Endothelial cell of hepatic sinusoid (primary cell): Measurements from ENCODE around the gene MCC.

Experiments used
- in situ Hi-C: cut with HindIII; loops from 2 replicates; pipeline ENCODE4 v1.10.0; 2017; ENCODE audit warnings: low sequenced_read_pairs

Gene MCC

DNA sequence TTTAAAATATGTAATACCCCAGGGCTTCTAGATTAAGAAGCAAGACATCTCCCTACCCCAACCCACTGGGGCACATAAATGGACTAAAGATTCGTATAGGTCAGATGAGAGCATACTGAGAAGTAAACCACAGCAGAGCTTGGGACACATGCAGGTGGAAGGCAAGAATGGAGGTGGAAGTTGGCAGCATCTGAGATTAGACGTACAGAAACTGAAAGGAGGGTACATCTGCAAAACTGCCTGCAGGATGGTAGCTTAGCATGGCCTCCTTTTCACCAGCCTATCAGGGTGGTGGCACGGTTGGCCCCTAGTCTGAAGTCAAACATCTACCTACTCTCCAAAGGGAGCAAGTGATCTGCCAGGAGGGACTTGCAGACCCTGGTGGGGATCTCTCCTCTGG is 235.2 kb downstream of the MCC start:
- in situ Hi-C loops: loop anchor here (5.0 kb wide), 1 partner anchor 61 kb away; no protein-coding TSS in a partner anchor

DNA sequence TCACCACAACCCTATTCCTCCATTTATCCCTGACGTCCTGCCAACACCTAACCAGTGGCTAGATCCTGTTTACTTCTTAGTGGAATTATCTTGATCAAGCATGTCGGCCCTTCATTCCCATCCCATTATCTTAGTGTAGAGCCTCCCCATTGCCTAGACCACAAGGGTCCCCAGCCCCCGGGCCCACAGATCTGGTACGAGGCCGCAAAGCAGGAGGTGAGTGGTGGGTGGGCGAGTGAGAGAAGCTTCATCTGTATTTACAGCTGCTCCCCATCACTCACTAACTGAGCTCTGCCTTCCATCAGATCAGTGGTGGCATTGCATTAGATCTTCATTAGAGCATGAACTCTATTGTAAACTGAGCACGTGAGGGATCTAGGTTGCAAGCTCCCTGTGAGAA is 236.2 kb downstream of the MCC start:
- in situ Hi-C loops: loop anchor here (5.0 kb wide), 1 partner anchor 60 kb away; no protein-coding TSS in a partner anchor

DNA sequence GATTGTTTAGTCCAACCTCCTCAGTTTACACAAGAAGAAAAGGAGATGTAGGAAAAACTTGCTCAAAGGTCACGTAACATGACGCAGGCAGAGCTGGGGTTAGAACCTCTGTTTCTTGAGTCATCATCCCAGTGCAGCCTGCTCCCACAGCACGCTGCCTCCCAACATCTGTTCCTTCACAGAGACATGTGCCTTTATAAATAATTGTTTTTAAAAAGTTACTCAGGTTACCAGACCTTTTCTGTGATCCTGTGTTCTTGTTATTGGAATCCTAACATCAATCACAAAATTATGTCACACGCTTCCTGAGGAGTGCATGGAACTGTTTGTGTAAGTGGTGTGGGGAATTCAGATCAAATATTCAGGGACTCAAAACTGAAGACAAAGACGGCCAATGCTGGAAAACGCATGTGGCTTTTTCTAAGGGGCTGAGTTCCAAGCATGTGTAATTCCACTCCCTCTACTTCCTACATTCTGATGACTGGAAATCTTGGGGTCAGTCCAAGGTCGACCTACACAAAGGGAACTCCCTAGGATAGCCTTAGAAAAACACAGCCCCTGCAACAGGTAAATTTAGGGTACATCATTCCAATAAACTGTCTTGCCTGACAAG is 237.8 kb downstream of the MCC start:
- in situ Hi-C loops: loop anchor here (5.0 kb wide), 1 partner anchor 58 kb away; no protein-coding TSS in a partner anchor

DNA sequence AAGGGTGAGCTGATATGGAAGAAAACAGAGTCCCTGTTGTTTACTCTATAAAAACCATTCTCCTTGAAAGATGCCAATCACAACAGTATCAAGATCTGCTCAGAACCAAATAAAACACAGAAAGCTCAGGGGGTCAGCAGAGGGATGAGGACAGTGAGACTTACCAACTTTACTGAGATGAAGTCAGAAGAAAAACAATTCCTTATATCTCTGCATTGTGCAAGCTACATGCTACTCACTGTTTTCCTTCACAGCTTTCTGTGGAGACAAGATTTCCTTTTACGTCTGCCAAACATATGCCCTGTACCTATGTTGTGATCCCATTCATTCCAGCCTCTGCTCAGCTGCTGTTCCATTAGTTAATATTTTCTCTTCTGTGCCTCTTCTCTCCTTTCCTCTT is 239.0 kb downstream of the MCC start:
- in situ Hi-C loops: no loop called here

DNA sequence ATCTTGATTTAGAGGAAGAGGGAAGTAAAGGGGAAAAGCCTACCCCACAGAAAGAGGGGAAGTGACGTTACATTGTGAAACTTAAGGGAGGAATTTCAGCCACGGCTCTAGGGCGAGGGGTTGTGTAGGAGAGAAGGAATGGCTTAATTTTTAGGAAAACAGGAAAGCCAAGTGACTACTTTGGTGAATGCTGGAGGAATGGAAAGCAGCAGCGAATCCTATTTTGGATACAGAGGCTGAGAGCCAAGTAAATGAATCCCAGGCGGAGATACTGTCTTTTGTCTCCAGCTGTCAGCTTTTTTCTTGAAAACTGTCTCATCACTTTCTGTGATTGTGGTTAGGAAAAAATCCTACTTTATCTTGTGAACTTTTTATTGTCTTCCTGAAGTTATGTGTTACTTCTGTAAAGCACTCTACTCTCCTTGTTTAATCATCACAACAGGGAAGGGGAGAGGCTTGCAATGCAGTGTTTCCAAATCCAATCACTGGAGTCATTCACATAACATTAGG is 241.8 kb downstream of the MCC start:
- in situ Hi-C loops: no loop called here

DNA sequence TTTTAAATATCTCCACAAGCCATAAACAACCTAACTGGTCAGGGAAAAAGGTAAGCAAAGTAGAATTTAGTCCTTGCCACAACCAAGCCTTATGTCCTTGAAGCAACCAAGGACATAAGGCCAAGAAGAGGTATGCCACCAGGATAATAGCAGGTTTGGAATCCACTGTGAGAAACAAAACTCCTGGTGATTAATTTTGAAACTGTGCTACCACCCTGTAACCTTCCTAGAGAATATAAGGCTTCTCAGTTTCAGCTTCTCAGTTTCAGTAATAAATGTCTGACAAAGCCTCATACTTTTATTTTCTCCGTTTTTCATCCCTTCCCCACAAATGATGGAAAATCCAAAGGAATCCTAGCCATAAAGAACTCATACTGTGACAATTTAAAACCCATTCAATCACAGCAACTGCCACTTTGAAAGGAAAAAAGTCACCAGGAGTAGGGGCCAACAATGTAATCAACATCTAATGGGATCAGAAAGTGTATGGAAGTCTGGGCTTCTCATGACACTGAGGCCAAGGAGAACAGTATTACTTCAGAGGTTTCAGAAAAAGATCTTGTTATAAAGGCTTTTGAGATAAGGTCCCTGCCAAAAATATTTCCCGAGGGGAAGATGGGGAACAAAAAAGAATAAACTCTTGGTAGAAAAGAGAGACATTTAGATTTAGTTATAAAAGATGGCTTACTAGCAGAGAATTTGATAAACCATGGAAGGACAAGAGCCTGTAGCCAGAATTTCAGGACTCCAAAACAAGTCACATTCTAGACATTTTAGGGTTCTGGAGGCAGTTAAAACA is 242.6 kb downstream of the MCC start:
- in situ Hi-C loops: no loop called here

DNA sequence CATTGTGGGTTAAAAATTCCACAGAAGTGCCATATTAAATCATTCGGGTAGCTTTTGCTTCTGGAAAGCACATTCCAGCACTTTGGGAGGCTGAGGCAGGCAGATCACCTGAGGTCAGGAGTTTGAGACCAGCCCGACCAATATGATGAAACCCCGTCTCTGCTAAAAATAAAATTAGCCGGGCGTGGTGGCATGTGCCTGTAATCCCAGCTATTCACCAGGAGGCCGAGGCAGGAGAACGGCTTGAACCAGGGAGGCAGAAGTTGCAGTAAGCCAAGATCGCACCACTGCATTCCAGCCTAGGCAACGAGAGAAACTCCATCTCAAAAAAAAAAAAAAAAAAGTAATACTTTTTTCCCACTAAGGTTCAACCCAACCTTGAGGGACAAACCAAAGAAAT is 243.3 kb downstream of the MCC start:
- in situ Hi-C loops: no loop called here

DNA sequence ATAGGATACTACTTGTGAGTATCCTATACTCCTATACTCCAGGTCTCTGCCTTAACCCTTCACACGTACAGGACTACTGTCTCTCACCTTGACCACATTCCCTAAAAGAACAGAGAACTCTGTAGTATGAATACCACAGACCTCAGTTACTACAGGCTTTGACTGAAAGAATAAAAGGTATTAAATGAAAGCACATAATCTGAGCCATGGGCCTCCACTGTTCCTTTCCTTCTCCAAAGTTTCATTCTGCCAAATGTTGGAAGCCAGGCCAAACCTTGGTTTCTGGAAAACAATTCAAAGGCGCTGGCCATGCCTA is 244.9 kb downstream of the MCC start:
- in situ Hi-C loops: no loop called here

DNA sequence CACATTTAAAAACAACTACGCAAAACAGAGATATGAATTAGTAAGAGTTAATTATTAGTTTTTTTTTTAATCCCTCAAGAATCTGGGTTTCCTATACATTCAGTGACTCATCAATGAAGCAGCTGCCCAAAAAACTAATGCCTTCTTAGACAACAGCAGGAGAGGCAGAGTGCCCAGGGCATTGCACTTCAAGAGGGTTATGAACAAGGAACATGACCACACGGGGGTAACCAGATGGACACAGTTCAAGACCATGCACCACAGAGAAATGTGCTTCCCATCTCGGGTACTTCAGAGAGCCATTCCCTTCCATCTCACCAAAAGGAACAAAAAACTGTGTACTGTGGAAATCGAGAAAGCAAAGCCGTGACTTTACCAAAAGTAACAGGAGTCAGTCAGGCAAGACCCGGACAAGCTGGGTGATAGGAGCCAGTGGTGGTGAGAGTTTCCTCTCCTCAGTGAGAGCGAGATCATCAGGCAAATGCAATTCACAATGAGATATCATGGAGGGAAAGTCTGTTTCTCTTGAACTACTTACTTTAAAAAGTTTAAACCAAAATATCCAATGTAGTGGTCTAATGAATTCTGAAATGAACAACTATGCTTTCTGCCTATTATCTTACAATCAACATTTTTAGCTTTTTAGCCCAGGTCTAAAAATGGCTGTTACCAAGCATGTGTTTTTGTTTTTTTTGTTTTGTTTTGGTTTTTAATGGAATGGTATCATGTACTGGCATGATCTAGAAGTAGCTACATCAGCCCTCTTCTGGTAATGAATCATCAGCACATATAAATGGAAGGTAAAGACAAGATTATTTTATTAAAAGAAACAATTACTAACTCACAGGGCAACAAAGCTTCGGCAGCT is 245.5 kb downstream of the MCC start:
- in situ Hi-C loops: no loop called here

DNA sequence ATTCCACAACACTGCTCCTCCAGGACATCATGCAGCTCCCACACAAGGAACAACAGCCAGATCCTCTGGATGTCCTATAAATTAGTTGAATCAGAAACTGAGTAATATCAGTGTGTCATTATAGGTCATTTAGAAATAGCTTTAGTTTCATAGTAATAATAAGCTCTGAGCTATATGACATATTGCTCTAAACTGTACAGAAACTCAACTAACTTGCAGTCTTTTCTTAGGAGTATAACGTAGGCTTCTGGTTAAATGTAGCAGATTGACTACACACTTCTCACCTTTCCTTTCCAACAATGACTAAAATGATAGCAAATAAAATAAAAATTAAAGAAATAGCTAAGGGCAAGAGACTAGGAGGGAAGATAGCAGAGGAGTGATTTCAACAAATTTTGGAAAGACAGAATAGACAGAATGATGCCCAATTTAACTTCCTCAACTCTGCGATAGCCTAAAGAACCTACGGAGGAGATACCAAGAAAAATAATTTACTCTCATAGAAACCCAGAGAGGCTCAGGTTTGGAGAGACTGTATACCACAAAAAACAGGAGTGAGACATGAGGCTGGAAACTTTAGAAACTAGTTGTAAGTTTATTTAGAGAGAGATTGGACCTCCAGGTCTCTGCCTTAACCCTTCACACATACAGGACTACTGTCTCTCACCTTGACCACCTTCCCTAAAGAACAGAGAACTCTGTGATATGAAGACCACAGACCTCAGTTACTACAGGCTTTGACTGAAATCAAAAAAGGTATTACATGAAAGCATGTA is 247.1 kb downstream of the MCC start:
- in situ Hi-C loops: no loop called here

DNA sequence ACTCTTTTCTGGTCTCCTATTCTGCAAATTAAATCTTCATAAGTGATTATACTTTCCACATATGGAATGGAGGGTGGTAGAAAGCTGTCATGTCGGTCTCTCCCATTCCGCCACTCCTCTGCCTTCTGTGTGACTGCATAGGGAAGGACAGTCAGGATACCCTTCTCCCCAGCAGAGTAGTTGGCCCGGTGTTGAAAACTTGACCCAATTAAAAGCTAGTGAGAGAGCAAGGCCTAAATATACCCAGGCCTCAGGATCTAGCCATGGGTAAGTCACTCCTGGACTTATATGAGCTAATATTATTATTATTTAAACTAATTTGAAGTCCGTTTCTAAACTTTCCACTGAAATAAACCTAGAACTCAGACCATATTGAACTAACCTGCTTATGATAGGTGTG is 248.2 kb downstream of the MCC start:
- in situ Hi-C loops: no loop called here

DNA sequence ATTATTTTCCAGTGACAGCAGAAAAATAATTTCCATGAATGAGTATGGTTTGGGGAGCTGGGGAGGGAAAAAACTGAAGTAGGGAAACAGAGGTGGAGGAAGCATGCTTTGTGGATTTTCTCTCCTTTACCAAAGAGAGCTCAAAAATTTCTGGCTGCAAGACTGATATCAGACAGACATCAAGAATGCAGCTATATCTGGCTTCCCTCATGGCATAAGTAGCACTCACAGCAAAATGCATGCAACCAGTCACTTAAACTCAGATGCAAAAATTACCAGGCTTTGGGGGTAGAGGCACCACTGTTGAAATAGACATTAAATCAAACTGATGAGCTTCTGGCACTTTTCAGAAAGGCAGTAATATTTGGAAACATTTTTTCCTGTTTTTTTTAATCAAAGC is 250.4 kb downstream of the MCC start:
- in situ Hi-C loops: no loop called here

DNA sequence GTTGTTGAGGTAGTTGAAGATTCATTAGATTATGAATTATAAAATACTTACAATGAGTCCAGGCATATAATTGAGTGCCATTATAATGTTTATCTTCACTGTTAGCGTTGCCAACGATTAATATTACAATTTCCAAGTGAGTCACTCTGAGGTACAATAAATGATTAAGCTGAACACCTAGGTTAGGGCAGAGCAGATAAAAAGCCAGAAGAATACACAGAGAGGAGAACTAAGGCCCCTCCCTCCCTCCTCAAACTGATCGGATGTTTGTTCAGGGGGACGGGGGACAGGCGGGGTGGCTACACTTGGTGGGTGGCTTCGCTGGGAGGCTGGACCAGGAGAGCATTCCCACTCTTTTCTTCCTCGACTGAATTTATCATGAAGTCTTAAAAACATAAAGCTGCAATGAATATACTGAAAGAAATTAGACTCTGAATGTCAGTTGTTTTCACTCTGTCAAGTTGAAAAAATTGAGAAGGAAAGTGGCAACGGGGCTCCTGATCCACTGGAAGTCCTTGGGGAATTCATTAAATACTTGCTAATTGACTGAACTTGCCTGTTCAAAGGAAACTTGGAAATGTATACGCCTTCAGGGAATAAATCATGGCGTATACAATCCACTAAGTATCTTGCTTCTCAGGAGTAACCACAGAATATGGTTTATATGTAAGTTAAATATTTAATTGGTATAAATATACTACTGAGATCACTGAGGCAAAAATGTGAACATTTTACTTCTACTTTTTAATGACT is 251.5 kb downstream of the MCC start:
- in situ Hi-C loops: no loop called here

DNA sequence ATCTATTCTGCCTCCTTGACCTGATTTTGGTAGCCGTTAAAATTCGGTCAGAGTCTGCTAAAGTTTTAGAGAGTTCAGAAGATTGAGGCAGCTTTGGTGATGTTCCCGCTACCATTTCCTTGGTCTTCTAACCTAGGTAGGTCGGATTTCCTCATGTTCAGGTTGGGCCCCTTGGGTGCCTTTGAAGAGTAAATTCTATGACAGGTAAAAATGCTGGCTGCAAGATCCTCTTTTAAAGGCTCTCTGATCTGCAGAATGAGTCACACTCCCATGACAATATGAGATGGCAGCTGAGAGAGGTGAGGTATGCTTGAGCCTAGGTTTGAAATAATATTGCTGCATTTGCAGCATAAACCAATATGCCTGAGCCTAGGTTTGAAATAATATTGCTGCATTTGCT is 252.4 kb downstream of the MCC start:
- in situ Hi-C loops: no loop called here

DNA sequence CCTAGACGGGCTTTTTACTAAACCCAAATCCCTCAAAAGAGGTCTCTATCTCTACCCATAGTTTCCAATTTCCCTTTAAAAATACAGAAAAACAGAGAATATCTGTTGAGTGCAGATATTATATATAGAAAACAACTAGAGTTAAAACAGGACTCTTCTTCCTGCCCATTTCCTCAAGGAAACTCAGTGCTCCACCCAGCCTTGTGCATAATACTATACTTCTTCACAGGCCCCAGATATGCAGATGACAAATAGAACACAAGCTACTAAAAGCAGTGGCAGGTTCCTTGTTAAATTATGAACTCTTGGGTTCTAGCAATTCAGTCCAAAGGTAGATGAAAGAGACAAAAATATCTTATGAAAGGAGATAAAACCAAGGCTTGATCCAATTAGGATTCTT is 253.7 kb downstream of the MCC start:
- in situ Hi-C loops: no loop called here

DNA sequence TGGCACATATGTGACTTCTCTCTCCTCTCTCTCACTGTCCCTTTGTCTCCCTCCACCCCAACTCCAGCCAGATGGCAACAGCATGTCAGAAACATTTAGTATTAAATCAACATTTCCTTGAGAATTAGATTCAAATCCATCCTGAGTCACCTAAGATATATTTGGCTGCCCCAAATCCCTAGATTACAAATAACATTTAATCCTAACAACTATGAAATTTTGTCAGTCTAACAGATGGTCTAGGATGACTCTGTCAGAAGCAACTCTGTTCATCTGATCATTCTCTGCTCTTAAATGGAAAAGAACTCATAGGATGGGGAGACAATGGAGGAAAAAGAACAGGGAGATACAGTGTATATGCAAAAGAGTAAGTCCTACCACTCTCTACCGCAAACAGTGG is 254.6 kb downstream of the MCC start:
- in situ Hi-C loops: no loop called here

DNA sequence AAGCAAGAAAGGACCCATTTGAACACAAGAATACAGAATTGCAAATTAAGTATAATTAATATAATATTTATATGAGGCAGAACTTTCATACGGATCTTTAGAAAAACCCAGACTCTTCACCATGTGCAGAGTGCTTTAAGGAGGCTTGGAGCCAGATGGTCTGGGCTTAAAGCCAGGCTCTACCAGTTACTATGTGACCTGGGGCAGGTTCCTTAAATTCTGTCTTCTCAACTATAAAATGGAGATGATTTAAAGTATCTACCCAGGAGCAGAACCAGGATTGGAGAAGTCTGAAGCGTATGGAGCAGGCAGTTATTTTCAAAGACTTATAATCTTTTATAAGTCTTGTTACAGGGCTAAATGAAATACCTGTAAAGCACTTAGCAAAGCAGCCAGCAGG is 255.6 kb downstream of the MCC start:
- in situ Hi-C loops: no loop called here

DNA sequence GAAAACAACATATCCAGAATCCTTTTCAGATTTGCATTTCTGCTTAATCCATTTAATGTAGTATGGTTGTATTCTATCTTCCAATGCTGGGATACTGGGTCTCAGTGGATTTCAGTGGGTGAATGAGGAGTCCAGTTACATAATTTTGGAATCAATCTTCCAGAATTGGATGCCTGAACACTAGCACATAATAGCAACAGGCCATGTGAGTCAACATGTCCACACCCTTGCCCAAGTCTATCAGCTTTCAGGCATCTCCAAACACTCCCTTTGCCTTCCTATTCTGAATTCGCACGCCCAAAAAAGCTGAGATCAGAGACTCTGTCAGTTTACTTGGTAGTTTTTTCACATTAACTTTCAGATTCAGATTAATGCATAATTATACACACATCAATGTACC is 256.0 kb downstream of the MCC start:
- in situ Hi-C loops: no loop called here

DNA sequence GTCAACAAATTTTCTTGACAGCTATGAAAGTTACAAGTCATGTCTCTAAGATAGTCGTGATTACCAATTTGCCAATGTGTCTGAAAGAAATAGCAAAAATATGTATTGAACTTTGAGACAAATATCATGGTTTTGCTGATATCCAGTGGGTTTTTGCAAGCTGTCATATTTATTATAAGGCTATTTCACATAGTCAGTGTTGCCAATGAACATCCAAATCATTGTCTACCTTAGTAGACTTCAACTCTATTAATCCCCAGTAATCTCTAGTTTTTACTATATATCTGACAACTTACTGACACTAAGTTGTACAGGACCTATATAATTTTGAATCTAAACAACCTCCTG is 256.6 kb downstream of the MCC start:
- in situ Hi-C loops: no loop called here
